T-helper 1 cell treated with Interleukin-12 subunit alpha and Interleukin-12 subunit beta and Interleukin-4 antibody, amounts not matched to agents 30 μg/mL and 1 μg/mL, for 36 hours (primary cell): ENCODE results near the gene BCHE.

Experiments
- H3K27ac Mint-ChIP-seq: one replicate; pipeline ENCODE4 v1.8.0; 2021; ENCODE audit warnings: mild to moderate bottlenecking, mixed read lengths
- H3K27me3 Mint-ChIP-seq: one replicate; pipeline ENCODE4 v1.8.0; 2021; ENCODE audit warnings: low read depth, mixed read lengths
- H3K36me3 Mint-ChIP-seq: one replicate; pipeline ENCODE4 v1.8.0; 2021; ENCODE audit warnings: low read depth, mixed read lengths
- H3K4me1 Mint-ChIP-seq: one replicate; pipeline ENCODE4 v1.8.0; 2021; ENCODE audit warnings: low read depth, mixed read lengths
- H3K4me3 Mint-ChIP-seq: one replicate; pipeline ENCODE4 v1.8.0; 2021; ENCODE audit warnings: mild to moderate bottlenecking, moderate library complexity, mixed read lengths
- H3K9me3 Mint-ChIP-seq: one replicate; pipeline ENCODE4 v1.8.0; 2021; ENCODE audit warnings: mixed read lengths

BCHE gene

GRCh38 chr3:165799026-165799425, 38.2 kb downstream of the BCHE start:
- Mint-ChIP-seq H3K9me3 (peaks cover 6% of the 10 kb centered on the region), H3K27me3 (no peaks in the 10 kb centered on the region)

GRCh38 chr3:165797551-165797950, 39.7 kb downstream of the BCHE start:
- Mint-ChIP-seq H3K4me1 (no peaks in the 10 kb centered on the region), H3K9me3 (peaks cover 15% of the 10 kb centered on the region), H3K4me3 (no peak overlapping the region), H3K27me3 (no peaks in the 10 kb centered on the region), H3K27ac (no peak overlapping the region), H3K36me3 (no peaks in the 10 kb centered on the region)

More at GRCh38 chr3:165799026-165799425, 38.2 kb downstream of the BCHE start:
- Mint-ChIP-seq H3K4me1 (no peaks in the 10 kb centered on the region), H3K4me3 (no peak overlapping the region), H3K36me3 (no peaks in the 10 kb centered on the region), H3K27ac (no peak overlapping the region)

- peaks cover 15% of the 10 kb centered on the region for H3K9me3 Mint-ChIP-seq
- H3K27me3 Mint-ChIP-seq = no peaks in the 10 kb centered on the region
- no peaks in the 10 kb centered on the region for H3K4me1 Mint-ChIP-seq
- no peak overlapping the region for H3K4me3 Mint-ChIP-seq
- H3K36me3 Mint-ChIP-seq = no peaks in the 10 kb centered on the region
- no peak overlapping the region for H3K27ac Mint-ChIP-seq
Measured at GRCh38 chr3:165796701-165797100, 40.5 kb downstream of the BCHE start.

GRCh38 chr3:165788531-165788930, 48.7 kb downstream of the BCHE start:
- Mint-ChIP-seq H3K36me3 (no peaks in the 10 kb centered on the region), H3K9me3 (peaks cover 19% of the 10 kb centered on the region), H3K27ac (no peak overlapping the region), H3K4me3 (no peak overlapping the region), H3K4me1 (no peaks in the 10 kb centered on the region), H3K27me3 (no peaks in the 10 kb centered on the region)

- no peak overlapping the region for H3K4me3 Mint-ChIP-seq
- no peaks in the 10 kb centered on the region for H3K27me3 Mint-ChIP-seq
Measured at GRCh38 chr3:165786013-165786412, 51.2 kb downstream of the BCHE start.

GRCh38 chr3:165784337-165784736, 52.9 kb downstream of the BCHE start:
- no peaks in the 10 kb centered on the region for H3K4me1 Mint-ChIP-seq
- H3K27me3 Mint-ChIP-seq = no peaks in the 10 kb centered on the region
- no peaks in the 10 kb centered on the region for H3K9me3 Mint-ChIP-seq
- no peak overlapping the region for H3K4me3 Mint-ChIP-seq
- no peaks in the 10 kb centered on the region for H3K36me3 Mint-ChIP-seq
- H3K27ac Mint-ChIP-seq = no peak overlapping the region

More at GRCh38 chr3:165786013-165786412, 51.2 kb downstream of the BCHE start:
- no peaks in the 10 kb centered on the region for H3K36me3 Mint-ChIP-seq
- no peaks in the 10 kb centered on the region for H3K4me1 Mint-ChIP-seq
- H3K27ac Mint-ChIP-seq = no peak overlapping the region
- H3K9me3 Mint-ChIP-seq = peaks cover 6% of the 10 kb centered on the region

- H3K4me3 Mint-ChIP-seq = no peak overlapping the region
- H3K27me3 Mint-ChIP-seq = no peaks in the 10 kb centered on the region
- no peaks in the 10 kb centered on the region for H3K9me3 Mint-ChIP-seq
- no peaks in the 10 kb centered on the region for H3K4me1 Mint-ChIP-seq
- no peaks in the 10 kb centered on the region for H3K36me3 Mint-ChIP-seq
- H3K27ac Mint-ChIP-seq = no peak overlapping the region
Measured at GRCh38 chr3:165783383-165783782, 53.8 kb downstream of the BCHE start.

- Mint-ChIP-seq H3K36me3 (no peaks in the 10 kb centered on the region), H3K4me3 (no peak overlapping the region), H3K9me3 (no peaks in the 10 kb centered on the region), H3K4me1 (no peaks in the 10 kb centered on the region), H3K27ac (no peak overlapping the region), H3K27me3 (no peaks in the 10 kb centered on the region)
Measured at GRCh38 chr3:165778891-165779290, 58.3 kb downstream of the BCHE start.

GRCh38 chr3:165778456-165778855, 58.8 kb downstream of the BCHE start:
- Mint-ChIP-seq H3K36me3 (no peaks in the 10 kb centered on the region), H3K4me3 (no peak overlapping the region), H3K27me3 (no peaks in the 10 kb centered on the region), H3K27ac (no peak overlapping the region), H3K9me3 (no peaks in the 10 kb centered on the region), H3K4me1 (no peaks in the 10 kb centered on the region)

GRCh38 chr3:165775824-165776223, 61.4 kb downstream of the BCHE start:
- Mint-ChIP-seq H3K36me3 (no peaks in the 10 kb centered on the region), H3K9me3 (no peaks in the 10 kb centered on the region), H3K4me3 (no peak overlapping the region), H3K27ac (no peak overlapping the region), H3K27me3 (no peaks in the 10 kb centered on the region), H3K4me1 (no peaks in the 10 kb centered on the region)

- Mint-ChIP-seq H3K4me3 (no peak overlapping the region), H3K27ac (no peak overlapping the region), H3K9me3 (peaks cover 7% of the 10 kb centered on the region), H3K36me3 (no peaks in the 10 kb centered on the region), H3K4me1 (no peaks in the 10 kb centered on the region), H3K27me3 (no peaks in the 10 kb centered on the region)
Measured at GRCh38 chr3:165770781-165771180, 66.4 kb downstream of the BCHE start.

GRCh38 chr3:165768680-165769079, 68.5 kb downstream of the BCHE start:
- H3K27ac Mint-ChIP-seq = no peak overlapping the region
- peaks cover 7% of the 10 kb centered on the region for H3K9me3 Mint-ChIP-seq
- no peaks in the 10 kb centered on the region for H3K27me3 Mint-ChIP-seq
- H3K36me3 Mint-ChIP-seq = no peaks in the 10 kb centered on the region
- no peaks in the 10 kb centered on the region for H3K4me1 Mint-ChIP-seq
- H3K4me3 Mint-ChIP-seq = no peak overlapping the region

- no peak overlapping the region for H3K4me3 Mint-ChIP-seq
- no peaks in the 10 kb centered on the region for H3K36me3 Mint-ChIP-seq
- no peaks in the 10 kb centered on the region for H3K4me1 Mint-ChIP-seq
- H3K27me3 Mint-ChIP-seq = no peaks in the 10 kb centered on the region
- H3K27ac Mint-ChIP-seq = no peak overlapping the region
- H3K9me3 Mint-ChIP-seq = peaks cover 4% of the 10 kb centered on the region
Measured at GRCh38 chr3:165759041-165759440, 78.2 kb downstream of the BCHE start.

GRCh38 chr3:165755571-165755970, 81.7 kb downstream of the BCHE start:
- H3K9me3 Mint-ChIP-seq = peaks cover 4% of the 10 kb centered on the region
- no peaks in the 10 kb centered on the region for H3K4me1 Mint-ChIP-seq
- H3K27ac Mint-ChIP-seq = no peak overlapping the region

GRCh38 chr3:165754219-165755007, 82.8 kb downstream of the BCHE start:
- Mint-ChIP-seq H3K27ac (no peak overlapping the region), H3K27me3 (no peaks in the 10 kb centered on the region), H3K4me1 (no peaks in the 10 kb centered on the region), H3K9me3 (peaks cover 4% of the 10 kb centered on the region), H3K36me3 (no peaks in the 10 kb centered on the region), H3K4me3 (no peak overlapping the region)

More at GRCh38 chr3:165755571-165755970, 81.7 kb downstream of the BCHE start:
- Mint-ChIP-seq H3K4me3 (no peak overlapping the region), H3K27me3 (no peaks in the 10 kb centered on the region), H3K36me3 (no peaks in the 10 kb centered on the region)
